A673 (cell line): ENCODE results near the gene GALNT2. TPM values are rescaled to one million over a fixed set of nuclear protein-coding genes. Genes with fewer than 3 reads are reported as not detected.

Experiments
- BruUV-seq: library from RNA; stranded (reverse); fragments of 400-500 nt; replicated peaks from 2 replicates; lab custom pipeline; 2021; lab: Mats Ljungman, UMichigan
- CTCF ChIA-PET: fragments of 300-600 bp; sonication (Branson Sonifier 250); formaldehyde crosslinking; loops from one replicate; lab custom pipeline; 2022; ENCODE audit warnings: antibody characterized with exemption; lab: Charles Lee
- POLR2A ChIA-PET: fragments of 300-600 bp; sonication (Branson Sonifier 250); formaldehyde crosslinking; loops from one replicate; lab custom pipeline; 2022; ENCODE audit warnings: antibody characterized with exemption; ENCODE audit not compliant: low non-redundant PET; lab: Charles Lee
- DNase-seq: peaks from one replicate; pipeline ENCODE4 v3.0.0-alpha.2; 2015; ENCODE audit warnings: low spot score
- H3K27ac ChIP-seq: fragments of 200-600 bp; sonication (generic); 2 replicates; pipeline ENCODE4 v1.5.1; 2016; ENCODE audit warnings: mixed run types, low read depth, mild to moderate bottlenecking, mixed read lengths, antibody characterized with exemption, low read length; ENCODE audit not compliant: poor library complexity, severe bottlenecking
- H3K27me3 ChIP-seq: fragments of 200-600 bp; sonication (generic); replicated peaks from 2 replicates; pipeline ENCODE4 v1.6.1; 2017; ENCODE audit warnings: mixed run types, low read depth, mild to moderate bottlenecking, mixed read lengths, antibody characterized with exemption, low read length; ENCODE audit not compliant: insufficient read depth, poor library complexity
- H3K36me3 ChIP-seq: fragments of 200-600 bp; sonication (generic); 2 replicates; pipeline ENCODE4 v1.6.1; 2016; ENCODE audit warnings: mixed run types, mild to moderate bottlenecking, mixed read lengths, antibody characterized with exemption, low read length; ENCODE audit not compliant: insufficient read depth, poor library complexity, severe bottlenecking
- H3K4me1 ChIP-seq: fragments of 200-600 bp; sonication (generic); 2 replicates; pipeline ENCODE4 v1.6.1; 2017; ENCODE audit warnings: mixed run types, mild to moderate bottlenecking, mixed read lengths, antibody characterized with exemption, low read length; ENCODE audit not compliant: insufficient read depth, poor library complexity, severe bottlenecking
- H3K4me3 ChIP-seq: fragments of 200-600 bp; sonication (generic); 2 replicates; pipeline ENCODE4 v1.5.1; 2016; ENCODE audit warnings: low read depth, mixed run types, mild to moderate bottlenecking, mixed read lengths, low read length; ENCODE audit not compliant: poor library complexity, severe bottlenecking
- H3K9me3 ChIP-seq: fragments of 200-600 bp; sonication (generic); 2 replicates; pipeline ENCODE4 v1.6.1; 2016; ENCODE audit warnings: mixed run types, low read depth, mild to moderate bottlenecking, mixed read lengths, antibody characterized with exemption, low read length; ENCODE audit not compliant: poor library complexity, severe bottlenecking
- CTCF ChIP-seq: fragments of 300-800, 200-600 bp; sonication (generic); conservative IDR thresholded peaks from 2 replicates; pipeline ENCODE4 v1.5.1; 2017; ENCODE audit warnings: low read depth, mild to moderate bottlenecking, antibody characterized with exemption, low read length, moderate library complexity, mixed read lengths
- EZH2 ChIP-seq: fragments of 200-600 bp; sonication (generic); IDR thresholded peaks from 2 replicates; pipeline ENCODE4 v1.6.1; 2017; ENCODE audit warnings: borderline replicate concordance, low read depth, mild to moderate bottlenecking, mixed read lengths, antibody characterized with exemption, low read length; ENCODE audit not compliant: poor library complexity, severe bottlenecking
- intact Hi-C: fragments of 100-400 bp; cut with micrococcal nuclease; formaldehyde crosslinking; loops from one replicate; pipeline ENCODE4 v1.10.0; 2022; ENCODE audit not compliant: unreplicated experiment
- total RNA-seq: library from RNA; stranded (reverse); gene quantifications from 2 replicates; pipeline ENCODE4 v1.2.3, GENCODE V29; 2021

GALNT2 gene
- total RNA-seq, 1 experiment from 2014 or later: 94.6 TPM

- no TSS peak for BruUV-seq
- no peaks in the 10 kb centered on the region for H3K4me1 ChIP-seq
- H3K36me3 ChIP-seq: no peaks in the 10 kb centered on the region
- no peak overlapping the region for H3K27ac ChIP-seq
- H3K4me3 ChIP-seq: no peak overlapping the region
- TF ChIP-seq EZH2 (no peak), CTCF (no peak)
- no peaks in the 10 kb centered on the region for H3K9me3 ChIP-seq
- intact Hi-C loops: no loop called here
- no peak for DNase-seq
- no peaks in the 10 kb centered on the region for H3K27me3 ChIP-seq
- ChIA-PET POLR2A (no interaction called here), CTCF (no interaction called here)
These were observed 189.9 kb downstream of the GALNT2 start for GRCh38 chr1:230256896-230257295.

GRCh38 chr1:230259621-230260020 is 192.6 kb downstream of the GALNT2 start:
- no peak for TF ChIP-seq EZH2
- no peak for TF ChIP-seq CTCF
- Histone ChIP-seq H3K4me1 (no peaks in the 10 kb centered on the region), H3K36me3 (peaks cover 10% of the 10 kb centered on the region), H3K4me3 (no peak overlapping the region), H3K27me3 (no peaks in the 10 kb centered on the region), H3K27ac (no peak overlapping the region), H3K9me3 (no peaks in the 10 kb centered on the region)
- BruUV-seq: no TSS peak
- DNase-seq: no peak
- ChIA-PET CTCF (no interaction called here), POLR2A (no interaction called here)
- intact Hi-C loops: no loop called here

GRCh38 chr1:230260831-230261230 is 193.8 kb downstream of the GALNT2 start:
- POLR2A ChIA-PET: no interaction called here
- no peak for DNase-seq
- H3K9me3 ChIP-seq: no peaks in the 10 kb centered on the region
- no peak overlapping the region for H3K4me3 ChIP-seq
- no peak for TF ChIP-seq CTCF
- TF ChIP-seq EZH2: no peak
- H3K27me3 ChIP-seq: no peaks in the 10 kb centered on the region
- CTCF ChIA-PET: no interaction called here
- BruUV-seq: no TSS peak
- no peak overlapping the region for H3K27ac ChIP-seq
- no peaks in the 10 kb centered on the region for H3K4me1 ChIP-seq
- H3K36me3 ChIP-seq: peaks cover 10% of the 10 kb centered on the region
- intact Hi-C loops: no loop called here
